SK-N-SH treated with all-trans-retinoic acid at 6 μM for 48 hours (cell line): ENCODE data around the gene CD300LB.

Source experiments
- ATAC-seq: fragments of 200-7000 bp; cut with Tn5 transposase; 3 replicates; pipeline ENCODE4 v1.9.1; 2020; ENCODE audit warnings: mild to moderate bottlenecking, moderate library complexity
- ARNTL ChIP-seq: fragments of 450-650 bp; formaldehyde crosslinking; IDR thresholded peaks from 2 replicates; pipeline ENCODE4 v1.5.0; 2020; ENCODE audit warnings: low read depth, mild to moderate bottlenecking, moderate library complexity, borderline replicate concordance
- BACH2 ChIP-seq: fragments of 250-450 bp; sonication (Bioruptor Pico); IDR thresholded peaks from 2 replicates; pipeline ENCODE4 v1.9.0; 2021; ENCODE audit warnings: mild to moderate bottlenecking, borderline replicate concordance
- CSDC2 ChIP-seq: fragments of 250-450 bp; sonication (Bioruptor Pico); IDR thresholded peaks from 2 replicates; pipeline ENCODE4 v1.5.0; 2020; ENCODE audit warnings: mild to moderate bottlenecking, moderate library complexity
- CSRNP3 ChIP-seq: fragments of 250-450 bp; sonication (Bioruptor Pico); IDR thresholded peaks from 2 replicates; pipeline ENCODE4 v1.5.1; 2021; ENCODE audit warnings: mild to moderate bottlenecking, moderate library complexity
- ESRRG ChIP-seq: fragments of 250-450 bp; sonication (Bioruptor Pico); IDR thresholded peaks from 2 replicates; pipeline ENCODE4 v1.6.1; 2021; ENCODE audit warnings: mild to moderate bottlenecking
- GLIS3 ChIP-seq: fragments of 250-450 bp; sonication (Bioruptor Pico); IDR thresholded peaks from 2 replicates; pipeline ENCODE4 v1.5.0; 2020; ENCODE audit warnings: mild to moderate bottlenecking, moderate library complexity
- ISL1 ChIP-seq: fragments of 250-450 bp; sonication (Bioruptor Pico); IDR thresholded peaks from 2 replicates; pipeline ENCODE4 v2.1.2; 2022; ENCODE audit warnings: mild to moderate bottlenecking, moderate library complexity
- POU6F1 ChIP-seq: fragments of 250-450 bp; sonication (Bioruptor Pico); IDR thresholded peaks from 2 replicates; pipeline ENCODE4 v1.8.0; 2021; ENCODE audit warnings: low read depth, mild to moderate bottlenecking, moderate library complexity, borderline replicate concordance
- PPARA ChIP-seq: fragments of 250-450 bp; sonication (Bioruptor Pico); IDR thresholded peaks from 2 replicates; pipeline ENCODE4 v1.5.0; 2020; ENCODE audit warnings: mild to moderate bottlenecking, borderline replicate concordance
- RARB ChIP-seq: fragments of 250-450 bp; sonication (Bioruptor Pico); IDR thresholded peaks from 2 replicates; pipeline ENCODE4 v1.8.0; 2021; ENCODE audit warnings: mild to moderate bottlenecking, moderate library complexity
- SNAI2 ChIP-seq: fragments of 250-450 bp; sonication (Bioruptor Pico); IDR thresholded peaks from 2 replicates; pipeline ENCODE4 v1.5.0; 2020; ENCODE audit warnings: mild to moderate bottlenecking, moderate library complexity
- TCF4 ChIP-seq: fragments of 250-450 bp; sonication (Bioruptor Pico); IDR thresholded peaks from 2 replicates; pipeline ENCODE4 v1.8.0; 2021; ENCODE audit warnings: mild to moderate bottlenecking, moderate library complexity, borderline replicate concordance
- TOX ChIP-seq: fragments of 250-450 bp; sonication (Bioruptor Pico); IDR thresholded peaks from 2 replicates; pipeline ENCODE4 v1.8.0; 2021; ENCODE audit warnings: mild to moderate bottlenecking, moderate library complexity, borderline replicate concordance
- ZC3H10 ChIP-seq: fragments of 250-450 bp; sonication (Bioruptor Pico); IDR thresholded peaks from 2 replicates; pipeline ENCODE4 v1.5.1; 2021; ENCODE audit warnings: mild to moderate bottlenecking, moderate library complexity
- ZFP3 ChIP-seq: fragments of 250-450 bp; sonication (Bioruptor Pico); IDR thresholded peaks from 2 replicates; pipeline ENCODE4 v1.5.0; 2020; ENCODE audit warnings: mild to moderate bottlenecking, moderate library complexity
- ZNF565 ChIP-seq: fragments of 450-650 bp; formaldehyde crosslinking; conservative IDR thresholded peaks from 2 replicates; pipeline ENCODE4 v1.5.0; 2020; ENCODE audit warnings: low read depth, mild to moderate bottlenecking, moderate library complexity
- ZNF70 ChIP-seq: fragments of 450-650 bp; formaldehyde crosslinking; IDR thresholded peaks from 2 replicates; pipeline ENCODE4 v1.5.0; 2020; ENCODE audit warnings: mild to moderate bottlenecking, moderate library complexity
- ZNF8 ChIP-seq: fragments of 450-650 bp; formaldehyde crosslinking; IDR thresholded peaks from 2 replicates; pipeline ENCODE4 v1.5.0; 2020; ENCODE audit warnings: mild to moderate bottlenecking, moderate library complexity
- TF ChIP-seq, protein P1 (sequence below): fragments of 250-450 bp; sonication (Bioruptor Pico); IDR thresholded peaks from 2 replicates; pipeline ENCODE4 v1.5.1; 2020; ENCODE audit warnings: low read depth, mild to moderate bottlenecking, moderate library complexity
- TF ChIP-seq, protein P2 (sequence below): fragments of 250-450 bp; sonication (Bioruptor Pico); IDR thresholded peaks from 2 replicates; pipeline ENCODE4 v1.5.0; 2020; ENCODE audit warnings: mild to moderate bottlenecking, moderate library complexity
- TF ChIP-seq, protein P3 (sequence below): fragments of 250-450 bp; sonication (Bioruptor Pico); IDR thresholded peaks from 2 replicates; pipeline ENCODE4 v1.8.0; 2020; ENCODE audit warnings: mild to moderate bottlenecking, moderate library complexity, borderline replicate concordance

The CD300LB gene

DNA sequence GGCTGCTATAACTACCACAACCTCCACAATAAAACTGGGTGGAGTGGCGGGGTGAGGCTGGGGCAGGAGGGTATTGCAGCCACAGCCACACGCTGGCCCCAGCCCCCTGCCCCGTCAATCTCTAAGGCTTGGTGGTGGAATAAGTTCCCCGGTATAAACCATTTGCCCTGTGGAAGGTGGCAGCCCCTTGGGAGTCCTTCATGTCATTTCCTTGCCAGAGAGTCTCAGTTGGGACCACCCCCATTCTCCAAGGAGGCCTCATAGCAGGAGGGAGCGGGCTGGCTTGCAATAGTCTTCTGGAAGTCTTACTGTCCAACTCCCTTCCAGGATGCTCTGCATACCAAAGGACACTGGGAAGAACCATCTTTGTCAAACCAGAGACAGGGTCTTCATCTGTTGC, 45.4 kb downstream of the CD300LB start:
- ATAC-seq: no peak
- TF ChIP-seq ZNF70 (no peak), ZFP3 (CRISPR knock-in tag) (no peak), RARB (no peak), SNAI2 (CRISPR knock-in tag) (no peak), GLIS3 (CRISPR knock-in tag) (no peak), ZNF8 (CRISPR knock-in tag) (no peak), POU6F1 (CRISPR knock-in tag) (no peak), TOX (CRISPR knock-in tag) (no peak), ISL1 (CRISPR knock-in tag) (no peak), CSRNP3 (CRISPR knock-in tag) (no peak), CSDC2 (CRISPR knock-in tag) (no peak), ZNF565 (CRISPR knock-in tag) (no peak), ZC3H10 (no peak), BACH2 (CRISPR knock-in tag) (no peak)
- TF ChIP-seq, protein P1, sequence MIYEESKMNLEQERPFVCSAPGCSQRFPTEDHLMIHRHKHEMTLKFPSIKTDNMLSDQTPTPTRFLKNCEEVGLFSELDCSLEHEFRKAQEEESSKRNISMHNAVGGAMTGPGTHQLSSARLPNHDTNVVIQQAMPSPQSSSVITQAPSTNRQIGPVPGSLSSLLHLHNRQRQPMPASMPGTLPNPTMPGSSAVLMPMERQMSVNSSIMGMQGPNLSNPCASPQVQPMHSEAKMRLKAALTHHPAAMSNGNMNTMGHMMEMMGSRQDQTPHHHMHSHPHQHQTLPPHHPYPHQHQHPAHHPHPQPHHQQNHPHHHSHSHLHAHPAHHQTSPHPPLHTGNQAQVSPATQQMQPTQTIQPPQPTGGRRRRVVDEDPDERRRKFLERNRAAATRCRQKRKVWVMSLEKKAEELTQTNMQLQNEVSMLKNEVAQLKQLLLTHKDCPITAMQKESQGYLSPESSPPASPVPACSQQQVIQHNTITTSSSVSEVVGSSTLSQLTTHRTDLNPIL: no peak
- TF ChIP-seq, protein P2, sequence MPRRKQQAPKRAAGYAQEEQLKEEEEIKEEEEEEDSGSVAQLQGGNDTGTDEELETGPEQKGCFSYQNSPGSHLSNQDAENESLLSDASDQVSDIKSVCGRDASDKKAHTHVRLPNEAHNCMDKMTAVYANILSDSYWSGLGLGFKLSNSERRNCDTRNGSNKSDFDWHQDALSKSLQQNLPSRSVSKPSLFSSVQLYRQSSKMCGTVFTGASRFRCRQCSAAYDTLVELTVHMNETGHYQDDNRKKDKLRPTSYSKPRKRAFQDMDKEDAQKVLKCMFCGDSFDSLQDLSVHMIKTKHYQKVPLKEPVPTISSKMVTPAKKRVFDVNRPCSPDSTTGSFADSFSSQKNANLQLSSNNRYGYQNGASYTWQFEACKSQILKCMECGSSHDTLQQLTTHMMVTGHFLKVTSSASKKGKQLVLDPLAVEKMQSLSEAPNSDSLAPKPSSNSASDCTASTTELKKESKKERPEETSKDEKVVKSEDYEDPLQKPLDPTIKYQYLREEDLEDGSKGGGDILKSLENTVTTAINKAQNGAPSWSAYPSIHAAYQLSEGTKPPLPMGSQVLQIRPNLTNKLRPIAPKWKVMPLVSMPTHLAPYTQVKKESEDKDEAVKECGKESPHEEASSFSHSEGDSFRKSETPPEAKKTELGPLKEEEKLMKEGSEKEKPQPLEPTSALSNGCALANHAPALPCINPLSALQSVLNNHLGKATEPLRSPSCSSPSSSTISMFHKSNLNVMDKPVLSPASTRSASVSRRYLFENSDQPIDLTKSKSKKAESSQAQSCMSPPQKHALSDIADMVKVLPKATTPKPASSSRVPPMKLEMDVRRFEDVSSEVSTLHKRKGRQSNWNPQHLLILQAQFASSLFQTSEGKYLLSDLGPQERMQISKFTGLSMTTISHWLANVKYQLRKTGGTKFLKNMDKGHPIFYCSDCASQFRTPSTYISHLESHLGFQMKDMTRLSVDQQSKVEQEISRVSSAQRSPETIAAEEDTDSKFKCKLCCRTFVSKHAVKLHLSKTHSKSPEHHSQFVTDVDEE (CRISPR knock-in tag): no peak
- TF ChIP-seq, protein P3, sequence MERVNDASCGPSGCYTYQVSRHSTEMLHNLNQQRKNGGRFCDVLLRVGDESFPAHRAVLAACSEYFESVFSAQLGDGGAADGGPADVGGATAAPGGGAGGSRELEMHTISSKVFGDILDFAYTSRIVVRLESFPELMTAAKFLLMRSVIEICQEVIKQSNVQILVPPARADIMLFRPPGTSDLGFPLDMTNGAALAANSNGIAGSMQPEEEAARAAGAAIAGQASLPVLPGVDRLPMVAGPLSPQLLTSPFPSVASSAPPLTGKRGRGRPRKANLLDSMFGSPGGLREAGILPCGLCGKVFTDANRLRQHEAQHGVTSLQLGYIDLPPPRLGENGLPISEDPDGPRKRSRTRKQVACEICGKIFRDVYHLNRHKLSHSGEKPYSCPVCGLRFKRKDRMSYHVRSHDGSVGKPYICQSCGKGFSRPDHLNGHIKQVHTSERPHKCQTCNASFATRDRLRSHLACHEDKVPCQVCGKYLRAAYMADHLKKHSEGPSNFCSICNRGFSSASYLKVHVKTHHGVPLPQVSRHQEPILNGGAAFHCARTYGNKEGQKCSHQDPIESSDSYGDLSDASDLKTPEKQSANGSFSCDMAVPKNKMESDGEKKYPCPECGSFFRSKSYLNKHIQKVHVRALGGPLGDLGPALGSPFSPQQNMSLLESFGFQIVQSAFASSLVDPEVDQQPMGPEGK (CRISPR knock-in tag): no peak
- TF ChIP-seq, all 23 proteins: peak for 0

DNA sequence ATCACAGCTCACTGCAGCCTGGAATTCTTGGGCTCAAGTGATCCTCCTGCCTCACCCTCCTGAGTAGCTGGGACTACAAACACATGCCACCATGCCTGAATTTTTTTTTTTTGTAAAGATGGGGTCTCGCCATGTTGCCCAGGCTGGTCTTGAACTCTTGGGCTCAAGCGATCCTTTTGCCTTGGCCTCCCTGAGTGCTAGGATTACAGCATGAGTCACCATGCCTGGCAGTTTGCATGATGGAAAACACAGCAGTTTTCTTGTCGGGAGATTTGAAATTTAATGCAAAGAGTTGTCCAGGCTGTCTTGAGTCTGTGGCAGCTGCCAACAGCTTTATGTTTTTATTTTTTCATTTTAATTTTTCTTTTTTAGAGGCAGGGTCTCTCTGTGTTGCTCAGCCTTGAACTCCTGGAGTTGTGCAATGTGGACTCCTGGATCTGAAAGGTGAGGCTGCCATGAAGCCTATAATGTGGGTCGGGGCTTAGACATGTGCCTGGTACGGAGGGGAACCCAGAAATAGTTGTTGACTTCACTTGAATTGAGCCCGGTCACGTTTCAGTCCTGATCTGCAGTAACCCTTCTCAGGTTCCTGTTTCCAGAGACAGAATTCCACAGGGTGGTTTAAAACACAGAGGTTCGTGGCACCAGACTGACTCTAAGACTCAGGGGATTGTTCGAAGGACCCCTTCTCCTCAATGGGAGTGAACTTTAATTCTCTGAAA, 46.1 kb downstream of the CD300LB start:
- ATAC-seq: no peak
- TF ChIP-seq ESRRG (CRISPR knock-in tag) (no peak), ZNF8 (CRISPR knock-in tag) (no peak)
- TF ChIP-seq, all 23 proteins: peak for 0

- no peak for ATAC-seq
- TF ChIP-seq ZNF70 (no peak), ARNTL (CRISPR knock-in tag) (no peak), POU6F1 (CRISPR knock-in tag) (no peak), PPARA (CRISPR knock-in tag) (no peak), CSDC2 (CRISPR knock-in tag) (no peak), ZC3H10 (no peak), RARB (no peak), TCF4 (CRISPR knock-in tag) (no peak), CSRNP3 (CRISPR knock-in tag) (no peak)
- TF ChIP-seq, protein P1: no peak
These were observed 47.2 kb downstream of the CD300LB start for GRCh38 chr17:74484066-74484465.
